Right lobe of liver (tissue), 4 donors: ENCODE data around the gene PEG3.

Experiments
- CTCF ChIP-seq, 4 donors: fragments of 200-600 bp in 3 of 4; fragments of 450-650 bp in 1 of 4; IDR thresholded peaks; one replicate each; pipeline versions ENCODE4 v1.5.1 to v1.8.0; 2016 to 2022; ENCODE audit warnings: antibody characterized with exemption in 4 of 4, mild to moderate bottlenecking in 2 of 4
- POLR2A ChIP-seq: fragments of 450-650 bp; IDR thresholded peaks from one replicate; pipeline ENCODE4 v1.6.1; 2017; ENCODE audit warnings: antibody characterized with exemption, mild to moderate bottlenecking
- donor health status: DM: no; HTN: no; CAD: no.
- donor health status: DM: no; HTN: no; CAD: no.
- donor health status: DM: no; HTN: yes; CAD: no.

DNA sequence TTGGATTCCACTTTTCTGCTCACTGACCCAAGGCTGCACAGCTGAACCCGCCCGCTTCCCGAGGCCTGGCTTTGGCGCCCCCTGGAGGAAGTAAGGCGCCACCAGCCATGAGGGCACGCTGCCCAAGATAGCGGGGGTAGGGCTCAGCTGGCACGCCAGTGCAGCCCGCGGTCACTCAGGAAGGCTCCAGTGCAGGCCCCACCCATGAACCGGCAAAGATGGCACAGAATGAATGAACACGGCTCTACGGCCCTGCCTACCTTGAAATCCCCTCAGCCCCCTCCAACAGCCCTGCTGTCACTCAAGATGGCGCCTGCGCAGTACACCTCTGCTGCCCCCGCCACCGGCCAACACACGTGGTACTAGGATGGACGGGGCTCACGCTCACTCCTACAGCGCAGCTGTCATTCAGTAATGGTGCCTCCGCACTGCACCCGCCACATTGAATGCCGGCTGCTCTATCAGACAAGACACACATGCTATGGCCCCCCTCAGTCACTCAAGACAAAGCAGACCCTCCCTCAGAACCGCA lies 3.0 kb downstream of the PEG3 start:
- TF ChIP-seq CTCF (IDR thresholded peaks at IDR 0.05) (peak; percentile 46 to 73 (median 58)), POLR2A (no peak)
